Measurements from ENCODE around the gene GCSH.

GRCh38 chr16:81136390-81137335, 40.5 kb upstream of the GCSH start:
- TF ChIP-seq SMAD5 (IDR thresholded peaks at IDR 0.05; ENCODE audit: low read depth) (no peak), JUNB (IDR thresholded peaks at IDR 0.05) (no peak), TCF12 (IDR thresholded peaks at IDR 0.05; ENCODE audit: low read depth, low read length) (no peak)
